HG03039 (cell line): ENCODE measurements around the gene SDHA.
"Not testable (repeated sequence)": the region's sequence is repeated elsewhere in the genome, so short reads cannot be mapped to it uniquely, and the experiment has no call there.

Source experiments
- ATAC-seq: cut with Tn5 transposase; IDR thresholded peaks from one replicate; pipeline ENCODE4 v1.9.1; 2021; ENCODE audit warnings: mild to moderate bottlenecking, moderate library complexity; ENCODE audit not compliant: unreplicated experiment

SDHA gene

GRCh38 chr5:196350-196749, 21.8 kb upstream of the SDHA start:
- no peak for ATAC-seq

- not testable (repeated sequence) for ATAC-seq
Observed at GRCh38 chr5:197031-197430, 21.1 kb upstream of the SDHA start.

GRCh38 chr5:197892-198489, 20.1 kb upstream of the SDHA start:
- ATAC-seq: no peak

- ATAC-seq: no peak
Observed at GRCh38 chr5:198516-199196, 19.5 kb upstream of the SDHA start.

GRCh38 chr5:199197-199949, 18.7 kb upstream of the SDHA start:
- no peak for ATAC-seq

- ATAC-seq: no peak
Observed at GRCh38 chr5:199950-200645, 18.0 kb upstream of the SDHA start.

GRCh38 chr5:200985-201384, 17.1 kb upstream of the SDHA start:
- no peak for ATAC-seq

GRCh38 chr5:201672-202071, 16.4 kb upstream of the SDHA start:
- no peak for ATAC-seq

GRCh38 chr5:203246-203930, 14.7 kb upstream of the SDHA start:
- ATAC-seq: no peak

GRCh38 chr5:204001-204400, 14.1 kb upstream of the SDHA start:
- no peak for ATAC-seq

GRCh38 chr5:204462-204861, 13.7 kb upstream of the SDHA start:
- no peak for ATAC-seq

- ATAC-seq: no peak
Observed at GRCh38 chr5:204966-205670, 13.0 kb upstream of the SDHA start.

GRCh38 chr5:206406-206805, 11.7 kb upstream of the SDHA start:
- ATAC-seq: no peak

- ATAC-seq: no peak
Observed at GRCh38 chr5:206927-207536, 11.1 kb upstream of the SDHA start.

- ATAC-seq: no peak
Observed at GRCh38 chr5:207599-207998, 10.5 kb upstream of the SDHA start.

GRCh38 chr5:208449-209114, 9.5 kb upstream of the SDHA start:
- ATAC-seq: no peak

GRCh38 chr5:213803-214395, 4.2 kb upstream of the SDHA start:
- ATAC-seq: no peak

- ATAC-seq: not testable (repeated sequence)
Observed at GRCh38 chr5:215256-215655, 2.9 kb upstream of the SDHA start.

- ATAC-seq: not testable (repeated sequence)
Observed at GRCh38 chr5:216076-216475, 2.0 kb upstream of the SDHA start.
